ENCODE measurements around the gene NUP214. TPM values are rescaled to one million over a fixed set of nuclear protein-coding genes. Genes with fewer than 3 reads are reported as not detected.
"Not testable (repeated sequence)": the region's sequence is repeated elsewhere in the genome, so short reads cannot be mapped to it uniquely, and the experiment has no call there.

Gene NUP214
- total RNA-seq, 2 donors from 2014 or later: 66.2 to 121 TPM

GRCh38 chr9:131270171-131271015 lies 145.0 kb downstream of the NUP214 start:
- H3K4me3 Mint-ChIP-seq: peak overlapping the region; percentile 90
- no peaks in the 10 kb centered on the region for H3K36me3 Mint-ChIP-seq
- H3K4me1 Mint-ChIP-seq (ENCODE audit: low read depth in 2 of 2): peaks cover 52 to 54% of the 10 kb centered on the region in 2 donors
- ATAC-seq (peak; percentile 48 to 70), DNase-seq (ENCODE audit: low spot score) (peak; percentile 85)
- H3K27ac Mint-ChIP-seq: peak overlapping the region; percentile 82 to 98
- H3K27me3 Mint-ChIP-seq: no peaks in the 10 kb centered on the region
- no peaks in the 10 kb centered on the region for H3K9me3 Mint-ChIP-seq

DNA sequence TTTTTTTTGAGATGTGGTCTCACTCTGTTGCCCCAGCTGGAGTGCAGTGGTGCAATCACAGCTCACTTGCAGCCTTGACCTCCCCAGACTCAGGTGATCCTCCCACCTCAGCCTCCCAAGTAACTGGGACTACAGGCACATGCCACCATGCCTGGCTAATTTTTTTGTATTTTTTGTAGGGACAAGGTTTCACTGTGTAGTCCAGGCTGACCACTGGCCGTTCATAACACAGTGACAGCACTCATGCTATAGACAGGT lies 145.6 kb downstream of the NUP214 start:
- peak; percentile 55 for DNase-seq (ENCODE audit: low spot score)
- not testable (repeated sequence) for H3K36me3 Mint-ChIP-seq, H3K9me3 Mint-ChIP-seq, H3K27me3 Mint-ChIP-seq, ATAC-seq
- H3K27ac Mint-ChIP-seq: peak overlapping the region; percentile 82 to 98
- peaks cover 51 to 53% of the 10 kb centered on the region in 2 donors for H3K4me1 Mint-ChIP-seq (ENCODE audit: low read depth in 2 of 2)
- peak overlapping the region; percentile 90 for H3K4me3 Mint-ChIP-seq

DNA sequence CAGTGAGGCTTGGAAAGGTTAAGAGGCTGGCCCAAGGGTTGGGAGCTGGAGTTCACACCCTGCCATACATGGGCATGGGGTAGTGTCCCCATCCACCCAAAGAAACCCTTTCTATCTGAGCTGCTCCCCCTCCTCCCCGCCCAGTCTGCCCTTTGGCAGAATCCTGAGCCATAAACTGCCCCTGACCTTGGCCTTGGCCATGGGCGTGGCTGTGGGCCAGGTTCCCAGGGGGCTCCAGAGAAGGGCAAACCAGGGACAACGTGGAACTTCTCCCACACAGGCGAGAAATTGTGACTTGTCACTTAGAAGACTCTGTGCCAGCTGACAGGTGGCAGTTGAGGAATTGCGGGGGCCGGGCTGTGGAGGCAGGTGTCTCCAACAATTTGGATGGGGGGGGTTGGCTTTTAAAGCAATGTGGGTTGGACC lies 146.1 kb downstream of the NUP214 start:
- no peaks in the 10 kb centered on the region for H3K27me3 Mint-ChIP-seq
- H3K9me3 Mint-ChIP-seq: no peaks in the 10 kb centered on the region
- peaks cover 47% of the 10 kb centered on the region in 2 donors for H3K4me1 Mint-ChIP-seq (ENCODE audit: low read depth in 2 of 2)
- H3K36me3 Mint-ChIP-seq: no peaks in the 10 kb centered on the region
- ATAC-seq (no peak), DNase-seq (ENCODE audit: low spot score) (no peak)
- peak overlapping the region; percentile 82 to 98 for H3K27ac Mint-ChIP-seq
- peak overlapping the region; percentile 90 for H3K4me3 Mint-ChIP-seq

GRCh38 chr9:131272212-131272611 lies 146.8 kb downstream of the NUP214 start:
- H3K36me3 Mint-ChIP-seq: no peaks in the 10 kb centered on the region
- H3K27me3 Mint-ChIP-seq: no peaks in the 10 kb centered on the region
- ATAC-seq (no peak), DNase-seq (ENCODE audit: low spot score) (no peak)
- H3K4me3 Mint-ChIP-seq: peak overlapping the region; percentile 90
- H3K9me3 Mint-ChIP-seq: no peaks in the 10 kb centered on the region
- H3K4me1 Mint-ChIP-seq (ENCODE audit: low read depth in 2 of 2): peaks cover 42 to 43% of the 10 kb centered on the region in 2 donors
- H3K27ac Mint-ChIP-seq: peak overlapping the region; percentile 82 to 98

- H3K36me3 Mint-ChIP-seq: no peaks in the 10 kb centered on the region
- H3K4me3 Mint-ChIP-seq: peak overlapping the region; percentile 90
- H3K27ac Mint-ChIP-seq: peak overlapping the region; percentile 82 to 98
- H3K9me3 Mint-ChIP-seq: no peaks in the 10 kb centered on the region
- DNase-seq (ENCODE audit: low spot score): no peak
- H3K4me1 Mint-ChIP-seq (ENCODE audit: low read depth in 2 of 2): peaks cover 45 to 47% of the 10 kb centered on the region in 2 donors
- no peaks in the 10 kb centered on the region for H3K27me3 Mint-ChIP-seq
- no peak for ATAC-seq
These were observed 147.9 kb downstream of the NUP214 start for GRCh38 chr9:131273146-131273855.

- Mint-ChIP-seq H3K9me3 (no peaks in the 10 kb centered on the region), H3K36me3 (no peaks in the 10 kb centered on the region), H3K4me3 (peak overlapping the region; percentile 90), H3K27ac (peak overlapping the region; percentile 82 to 98), H3K27me3 (no peaks in the 10 kb centered on the region), H3K4me1 (ENCODE audit: low read depth in 2 of 2) (peaks cover 44 to 48% of the 10 kb centered on the region in 2 donors)
- DNase-seq (ENCODE audit: low spot score) (no peak), ATAC-seq (peak in 1 of 2 donors; percentile 2)
These were observed 148.7 kb downstream of the NUP214 start for GRCh38 chr9:131273856-131274673.

DNA sequence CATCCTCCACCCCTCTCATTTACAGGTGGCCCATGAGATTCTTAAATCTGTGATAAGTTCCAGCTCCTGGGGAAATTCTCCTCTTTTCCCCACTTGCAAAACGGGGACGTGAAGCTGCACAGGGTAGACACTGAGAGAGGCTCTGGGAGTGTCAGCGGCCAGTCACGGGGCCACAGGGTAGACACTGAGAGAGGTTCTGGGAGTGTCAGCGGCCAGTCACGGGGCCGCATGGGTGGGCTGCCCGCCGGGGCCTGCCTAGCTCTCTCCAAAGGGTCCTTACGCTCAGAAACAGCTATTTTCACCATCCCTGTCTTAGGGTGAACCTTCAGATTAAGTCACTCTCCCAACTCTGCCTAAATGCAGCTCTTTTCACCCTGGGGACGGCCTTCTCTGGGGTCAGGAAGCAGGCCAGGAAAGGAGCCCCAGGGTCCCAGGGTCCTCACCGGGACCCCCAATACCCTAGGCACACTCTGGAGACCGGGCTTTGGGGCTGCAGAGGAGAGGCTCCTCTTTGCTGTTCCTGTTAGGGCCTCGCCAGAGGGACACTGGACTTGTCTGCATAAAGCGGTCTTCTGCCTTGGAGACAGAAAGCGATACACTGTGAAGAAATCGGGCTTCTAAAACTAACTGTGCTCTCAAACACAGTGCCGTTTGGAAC lies 149.4 kb downstream of the NUP214 start:
- ATAC-seq (peak; percentile 35 to 55), DNase-seq (ENCODE audit: low spot score) (peak; percentile 76)
- Mint-ChIP-seq H3K9me3 (no peaks in the 10 kb centered on the region), H3K4me1 (ENCODE audit: low read depth in 2 of 2) (peaks cover 39 to 45% of the 10 kb centered on the region in 2 donors), H3K27ac (peak overlapping the region; percentile 82 to 98), H3K4me3 (peak overlapping the region; percentile 90), H3K27me3 (no peaks in the 10 kb centered on the region), H3K36me3 (no peaks in the 10 kb centered on the region)

DNA sequence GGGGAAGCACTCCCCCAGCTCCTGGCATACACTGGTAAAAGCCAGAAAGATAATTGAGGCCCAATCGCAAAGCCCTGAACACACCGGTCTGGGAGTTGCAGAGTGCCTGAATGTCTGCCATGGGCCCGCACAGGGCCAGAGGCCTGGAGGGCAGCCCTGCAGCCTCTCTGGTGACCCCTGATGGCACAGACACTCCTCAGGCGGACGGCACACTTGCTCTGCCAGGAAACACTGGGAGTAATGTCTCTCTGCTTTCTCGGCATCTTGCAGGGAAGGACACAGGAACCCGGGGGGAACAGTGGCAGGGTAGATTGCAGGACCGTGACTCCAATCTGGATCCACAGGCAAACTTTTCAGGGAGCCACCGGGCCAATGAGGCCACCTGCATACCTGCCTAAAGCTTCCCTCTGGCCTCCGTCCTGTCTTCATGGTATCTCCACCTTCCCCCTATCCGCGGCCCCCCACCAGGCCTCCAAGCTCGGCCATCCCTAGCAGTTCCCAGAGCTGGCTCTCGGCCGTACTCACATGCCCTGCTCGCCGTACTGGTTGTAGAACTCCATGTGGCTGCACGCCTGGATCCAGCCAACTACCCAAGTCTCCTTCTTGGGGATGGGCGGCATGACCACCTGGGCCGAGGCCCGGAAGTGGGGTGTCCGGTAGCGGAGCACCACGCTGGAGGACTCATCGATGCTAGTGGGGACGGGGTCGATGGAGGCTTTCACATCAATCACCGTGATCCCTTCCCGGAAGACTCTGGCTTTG lies 150.1 kb downstream of the NUP214 start:
- H3K9me3 Mint-ChIP-seq: no peaks in the 10 kb centered on the region
- H3K4me1 Mint-ChIP-seq (ENCODE audit: low read depth in 2 of 2): peaks cover 32 to 40% of the 10 kb centered on the region in 2 donors
- peak; percentile 13 to 59 for ATAC-seq
- H3K36me3 Mint-ChIP-seq: no peaks in the 10 kb centered on the region
- peak overlapping the region; percentile 82 to 98 for H3K27ac Mint-ChIP-seq
- peak overlapping the region; percentile 90 for H3K4me3 Mint-ChIP-seq
- no peaks in the 10 kb centered on the region for H3K27me3 Mint-ChIP-seq
- DNase-seq (ENCODE audit: low spot score): peak; percentile 78

DNA sequence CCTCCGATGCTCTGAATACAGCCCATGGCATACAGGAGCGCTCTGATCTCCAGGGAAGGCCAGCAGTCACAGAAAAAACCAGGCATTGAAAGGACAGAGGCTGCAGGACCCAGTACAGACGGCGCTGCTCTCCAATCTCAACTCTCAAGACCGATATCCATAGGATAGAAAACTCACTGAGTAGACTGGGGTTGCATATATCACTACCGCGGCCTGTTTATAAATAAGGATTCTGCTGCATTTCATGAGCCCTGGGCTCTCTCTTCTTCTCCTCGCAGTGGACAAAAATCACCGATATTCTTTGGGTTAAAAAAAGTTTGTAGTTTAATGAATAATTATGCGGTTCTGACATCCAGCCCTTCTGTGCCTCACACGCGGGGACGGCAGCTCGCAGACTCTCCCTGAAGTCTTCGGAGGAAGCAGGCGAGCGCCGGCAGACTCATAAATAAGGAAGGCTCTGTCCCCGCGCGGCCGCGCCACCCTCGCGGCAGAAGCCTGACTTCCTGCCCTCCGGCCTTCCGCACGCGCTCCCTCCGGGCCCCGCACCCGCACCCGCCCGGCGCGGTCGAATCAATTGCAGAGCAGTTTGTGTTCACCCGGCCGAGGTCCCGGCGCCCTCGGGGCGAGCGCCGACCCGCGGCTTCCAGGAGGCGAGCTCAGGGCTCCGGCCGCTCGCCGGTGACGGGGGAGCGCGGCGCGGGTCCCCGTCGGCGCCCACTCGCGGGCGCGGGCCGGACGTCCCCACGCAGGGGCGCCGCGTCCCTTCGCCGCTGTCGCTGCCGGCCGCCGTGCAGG lies 150.9 kb downstream of the NUP214 start, which contains the start of gene FAM78A:
FAM78A (minus strand) TSS at position 417 of the 795 bp plus-strand sequence; CDS start at position 86, 331 bp downstream.
- Mint-ChIP-seq H3K27ac (peak within 1 kb of the TSS; percentile 82 to 98), H3K9me3 (no peaks in the 10 kb centered on the region), H3K27me3 (no peaks in the 10 kb centered on the region), H3K4me3 (peak within 1 kb of the TSS; percentile 90), H3K4me1 (ENCODE audit: low read depth in 2 of 2) (peaks cover 25 to 34% of the 10 kb centered on the region in 2 donors), H3K36me3 (no peaks in the 10 kb centered on the region)
- DNase-seq (ENCODE audit: low spot score) (peak; percentile 74), ATAC-seq (peak; percentile 24 to 41)

DNA sequence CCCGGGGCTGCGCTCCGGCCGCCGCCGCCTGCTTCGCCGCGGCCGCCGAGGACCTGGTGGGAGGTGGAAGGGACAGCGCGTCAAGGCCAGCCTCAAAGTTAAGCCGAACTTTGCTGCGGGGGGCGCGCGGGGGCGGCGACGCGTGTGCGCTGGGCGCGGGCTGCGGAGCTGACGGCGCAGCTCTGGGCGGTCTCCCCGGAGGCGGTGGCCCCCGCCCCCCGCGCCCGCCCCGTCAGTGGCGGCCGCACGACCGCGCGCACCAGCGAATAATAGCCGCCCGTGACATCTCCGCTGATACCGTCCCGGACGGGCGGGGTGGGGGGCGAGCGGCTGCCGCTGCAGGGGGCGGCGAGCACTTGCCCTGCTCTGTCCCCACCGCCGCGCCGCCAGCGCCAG lies 151.5 kb downstream of the NUP214 start:
- Mint-ChIP-seq H3K27me3 (peaks cover 2 to 5% of the 10 kb centered on the region in 2 donors), H3K27ac (no peak overlapping the region), H3K4me3 (no peak overlapping the region), H3K9me3 (no peaks in the 10 kb centered on the region), H3K36me3 (no peaks in the 10 kb centered on the region), H3K4me1 (ENCODE audit: low read depth in 2 of 2) (peaks cover 28 to 34% of the 10 kb centered on the region in 2 donors)
- peak; percentile 48 to 58 for ATAC-seq
- no peak for DNase-seq (ENCODE audit: low spot score)

DNA sequence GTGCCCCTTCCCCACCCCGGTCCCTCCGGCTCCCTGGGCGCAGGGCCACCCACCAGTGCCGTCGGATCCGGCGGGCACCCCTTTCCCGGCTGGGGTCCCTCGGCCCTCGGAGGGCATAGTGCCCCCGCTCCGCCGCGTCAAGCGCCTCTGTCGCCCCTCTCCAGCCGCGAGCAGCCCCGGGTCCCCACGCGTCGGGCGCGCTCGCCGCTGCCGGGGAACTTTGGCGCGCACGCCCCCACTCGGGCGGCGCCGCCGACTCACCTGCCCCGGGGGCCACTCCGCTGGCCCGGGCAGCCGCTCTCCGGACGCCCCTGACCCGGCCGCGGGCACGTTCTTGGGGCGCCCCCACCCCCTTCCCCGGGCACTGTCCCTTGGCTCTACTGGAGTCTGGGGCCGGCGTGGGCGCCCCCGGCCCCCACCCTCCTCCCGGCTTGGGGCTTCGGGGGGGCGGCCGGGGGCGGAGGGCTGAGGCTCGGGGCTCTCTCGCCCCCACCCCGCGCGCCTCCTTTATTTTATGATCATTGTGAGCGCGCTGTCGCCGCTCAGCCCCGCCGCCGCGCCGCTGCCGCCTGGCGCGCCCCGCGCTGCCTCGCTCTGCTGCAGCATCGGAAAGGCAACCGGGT lies 152.0 kb downstream of the NUP214 start:
- DNase-seq (ENCODE audit: low spot score): no peak
- ATAC-seq: peak in 1 of 2 donors; percentile 1
- Mint-ChIP-seq H3K4me1 (ENCODE audit: low read depth in 2 of 2) (peaks cover 28 to 35% of the 10 kb centered on the region in 2 donors), H3K4me3 (no peak overlapping the region), H3K27ac (peak overlapping the region in 1 of 2 donors; percentile 70), H3K9me3 (no peaks in the 10 kb centered on the region), H3K27me3 (peaks cover 7 to 10% of the 10 kb centered on the region in 2 donors), H3K36me3 (no peaks in the 10 kb centered on the region)
